PC-9 (cell line): ENCODE results near the gene FCN1. TPM values are rescaled to one million over a fixed set of nuclear protein-coding genes. Genes with fewer than 3 reads are reported as not detected.

Experiments
- BruUV-seq: library from RNA; stranded (reverse); fragments of 400-500 nt; replicated peaks from 2 replicates; lab custom pipeline; 2021; lab: Mats Ljungman, UMichigan
- CTCF ChIA-PET: fragments of 300-600 bp; sonication (Branson Sonifier 250); formaldehyde crosslinking; loops from one replicate; lab custom pipeline; 2022; ENCODE audit warnings: antibody characterized with exemption; lab: Charles Lee
- POLR2A ChIA-PET: fragments of 300-600 bp; sonication (Branson Sonifier 250); formaldehyde crosslinking; loops from one replicate; lab custom pipeline; 2022; ENCODE audit warnings: antibody characterized with exemption; ENCODE audit not compliant: unreplicated experiment; lab: Charles Lee
- DNase-seq, 2 experiments: peaks; one replicate each; pipeline versions ENCODE4 v3.0.0 to v3.0.0-alpha.2; 2015 to 2022; ENCODE audit warnings: mixed read lengths in 1 of 2
- H2AFZ ChIP-seq: fragments of 200-600 bp; sonication (generic); 2 replicates; pipeline ENCODE4 v1.8.1; 2017; ENCODE audit warnings: antibody characterized with exemption
- H3F3A ChIP-seq: fragments of 200-600 bp; sonication (generic); 2 replicates; pipeline ENCODE4 v1.8.1; 2017; ENCODE audit warnings: antibody characterized with exemption, mild to moderate bottlenecking, low read depth; ENCODE audit not compliant: insufficient read depth
- H3K27ac ChIP-seq: fragments of 200-600 bp; sonication (generic); 2 replicates; pipeline ENCODE4 v1.6.1; 2016; ENCODE audit warnings: mixed run types
- H3K27me3 ChIP-seq: fragments of 200-600 bp; sonication (generic); 2 replicates; pipeline ENCODE4 v1.6.1; 2016; ENCODE audit warnings: low read depth, mixed run types; ENCODE audit not compliant: insufficient read depth
- H3K36me3 ChIP-seq: fragments of 200-600 bp; sonication (generic); 2 replicates; pipeline ENCODE4 v1.6.1; 2016; ENCODE audit warnings: low read depth, mixed run types
- H3K4me1 ChIP-seq: fragments of 200-600 bp; sonication (generic); replicated peaks from 2 replicates; pipeline ENCODE4 v1.6.1; 2016; ENCODE audit warnings: mixed run types; ENCODE audit not compliant: insufficient read depth
- H3K4me2 ChIP-seq: fragments of 200-600 bp; sonication (generic); 2 replicates; pipeline ENCODE4 v1.6.1; 2017; ENCODE audit warnings: mixed run types
- H3K4me3 ChIP-seq: fragments of 200-600 bp; sonication (generic); 2 replicates; pipeline ENCODE4 v1.6.1; 2016; ENCODE audit warnings: mixed run types
- H3K79me2 ChIP-seq: fragments of 200-600 bp; sonication (generic); 2 replicates; pipeline ENCODE4 v1.6.1; 2017; ENCODE audit warnings: low read depth, mixed run types
- H3K9me2 ChIP-seq: fragments of 200-600 bp; sonication (generic); 2 replicates; pipeline ENCODE4 v1.8.1; 2017; ENCODE audit warnings: mild to moderate bottlenecking; ENCODE audit not compliant: insufficient read depth
- H3K9me3 ChIP-seq: fragments of 200-600 bp; sonication (generic); 2 replicates; pipeline ENCODE4 v1.8.1; 2016; ENCODE audit warnings: low read depth; ENCODE audit not compliant: insufficient read depth
- H4K20me1 ChIP-seq: fragments of 200-600 bp; sonication (generic); 2 replicates; pipeline ENCODE4 v1.8.1; 2017; ENCODE audit not compliant: insufficient read depth
- EZH2 ChIP-seq: fragments of 200-600 bp; sonication (generic); IDR thresholded peaks from 2 replicates; pipeline ENCODE4 v1.8.0; 2017; ENCODE audit warnings: antibody characterized with exemption, low read depth
- intact Hi-C: fragments of 100-400 bp; cut with micrococcal nuclease; formaldehyde crosslinking; loops from one replicate; pipeline ENCODE4 v1.10.0; 2022; ENCODE audit not compliant: unreplicated experiment
- total RNA-seq: library from RNA; stranded (reverse); gene quantifications from 2 replicates; pipeline ENCODE4 v1.2.3, GENCODE V29; 2021
- TF ChIP-seq, protein P1 (sequence below): fragments of 200-600 bp; sonication (generic); conservative IDR thresholded peaks from 2 replicates; pipeline ENCODE4 v1.6.1; 2017; ENCODE audit warnings: mixed run types, antibody characterized with exemption, mild to moderate bottlenecking, moderate library complexity

FCN1 gene
- total RNA-seq, 1 experiment from 2014 or later, result not detected

DNA sequence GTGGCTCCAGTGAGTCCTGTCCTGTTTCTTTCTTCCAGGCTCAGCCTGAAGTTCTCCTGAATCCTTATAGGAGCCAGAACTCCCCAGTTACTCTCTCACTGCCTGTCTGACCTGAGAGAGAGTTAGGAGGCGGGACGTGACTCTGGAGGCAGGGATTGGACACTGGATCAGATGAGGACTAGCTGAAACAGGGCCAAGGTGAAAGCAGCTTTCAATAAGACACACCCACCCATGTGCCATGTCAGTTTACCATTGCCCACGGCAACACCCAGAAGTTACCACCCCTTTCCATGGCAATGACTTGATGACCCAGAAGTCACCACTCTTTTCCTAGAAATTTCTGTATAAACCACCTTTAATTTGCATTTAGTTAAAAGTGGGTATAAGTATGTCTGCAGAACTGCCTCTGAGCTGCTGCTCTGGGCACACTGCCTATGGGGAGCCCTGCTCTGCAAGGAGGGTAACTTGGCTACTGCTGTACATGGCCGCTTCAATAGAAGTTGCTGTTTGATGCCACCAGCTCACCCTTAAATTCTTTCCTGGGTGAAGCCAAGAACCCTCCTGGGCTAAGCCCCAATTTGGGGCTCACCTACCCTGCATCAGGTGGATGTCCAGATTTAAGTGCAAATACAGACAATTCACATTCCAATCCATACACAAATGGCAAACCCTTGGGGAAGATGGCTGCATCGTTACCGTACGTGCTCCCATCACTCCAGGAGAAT lies 23.4 kb downstream of the FCN1 start:
- BruUV-seq, result no TSS peak
- Histone ChIP-seq H3K9me3 (peaks cover 6% of the 10 kb centered on the region; the same call in 1 of the 2 replicates), H3F3A (no peaks in the 10 kb centered on the region), H3K36me3 (no peaks in the 10 kb centered on the region), H3K79me2 (no peaks in the 10 kb centered on the region), H3K27ac (no peak overlapping the region), H3K27me3 (peaks cover 94% of the 10 kb centered on the region), H3K9me2 (no peaks in the 10 kb centered on the region), H3K4me2 (no peak overlapping the region), H4K20me1 (no peaks in the 10 kb centered on the region), H3K4me3 (no peak overlapping the region), H3K4me1 (no peaks in the 10 kb centered on the region), H2AFZ (no peak overlapping the region)
- POLR2A ChIA-PET, result no interaction called here
- intact Hi-C loops, result no loop called here
- no peak for TF ChIP-seq EZH2
- TF ChIP-seq, protein P1, sequence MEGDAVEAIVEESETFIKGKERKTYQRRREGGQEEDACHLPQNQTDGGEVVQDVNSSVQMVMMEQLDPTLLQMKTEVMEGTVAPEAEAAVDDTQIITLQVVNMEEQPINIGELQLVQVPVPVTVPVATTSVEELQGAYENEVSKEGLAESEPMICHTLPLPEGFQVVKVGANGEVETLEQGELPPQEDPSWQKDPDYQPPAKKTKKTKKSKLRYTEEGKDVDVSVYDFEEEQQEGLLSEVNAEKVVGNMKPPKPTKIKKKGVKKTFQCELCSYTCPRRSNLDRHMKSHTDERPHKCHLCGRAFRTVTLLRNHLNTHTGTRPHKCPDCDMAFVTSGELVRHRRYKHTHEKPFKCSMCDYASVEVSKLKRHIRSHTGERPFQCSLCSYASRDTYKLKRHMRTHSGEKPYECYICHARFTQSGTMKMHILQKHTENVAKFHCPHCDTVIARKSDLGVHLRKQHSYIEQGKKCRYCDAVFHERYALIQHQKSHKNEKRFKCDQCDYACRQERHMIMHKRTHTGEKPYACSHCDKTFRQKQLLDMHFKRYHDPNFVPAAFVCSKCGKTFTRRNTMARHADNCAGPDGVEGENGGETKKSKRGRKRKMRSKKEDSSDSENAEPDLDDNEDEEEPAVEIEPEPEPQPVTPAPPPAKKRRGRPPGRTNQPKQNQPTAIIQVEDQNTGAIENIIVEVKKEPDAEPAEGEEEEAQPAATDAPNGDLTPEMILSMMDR, result no peak
- CTCF ChIA-PET, result interaction anchor here (0.6 kb wide), 1 partner anchor 141 kb away, joined by 5 read pairs; no protein-coding TSS in a partner anchor
- no peak for DNase-seq

DNA sequence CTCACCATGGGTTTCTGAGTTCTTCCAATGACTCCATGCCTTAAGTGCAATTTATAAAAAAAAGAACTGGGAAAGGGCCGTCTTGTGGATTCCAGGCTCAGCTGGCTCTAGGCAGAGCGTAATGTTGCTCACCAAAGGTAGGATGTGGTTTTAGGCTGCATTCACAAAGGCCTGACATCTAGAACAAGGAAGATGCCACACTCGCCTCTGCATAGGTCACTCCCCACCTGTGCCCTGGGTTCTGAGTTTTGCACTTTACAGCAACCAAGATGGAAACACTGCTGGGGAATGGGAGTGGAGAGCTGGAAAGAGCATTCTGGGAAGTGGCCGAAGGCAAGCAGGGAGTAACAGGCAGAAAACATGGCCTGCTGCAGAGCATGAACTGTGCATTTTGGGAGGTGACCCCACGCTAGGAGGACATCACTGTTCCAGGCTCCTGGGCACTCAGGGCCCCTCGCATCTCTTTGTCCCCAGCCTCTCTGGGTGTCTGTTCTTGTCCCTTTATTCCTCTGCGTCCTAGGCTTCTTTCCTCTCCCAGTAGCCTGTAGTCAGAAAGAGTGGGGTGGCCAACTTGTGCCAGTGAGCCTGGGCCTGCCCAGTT lies 24.8 kb downstream of the FCN1 start:
- Histone ChIP-seq H4K20me1 (no peaks in the 10 kb centered on the region), H3K4me3 (no peak overlapping the region), H3K9me2 (no peaks in the 10 kb centered on the region), H3K36me3 (no peaks in the 10 kb centered on the region), H3K4me1 (no peaks in the 10 kb centered on the region), H3F3A (no peaks in the 10 kb centered on the region), H3K27me3 (peaks cover 94% of the 10 kb centered on the region), H3K9me3 (no peaks in the 10 kb centered on the region), H3K4me2 (no peak overlapping the region), H3K27ac (no peak overlapping the region), H2AFZ (no peak overlapping the region), H3K79me2 (no peaks in the 10 kb centered on the region)
- CTCF ChIA-PET, result no interaction called here
- BruUV-seq, result no TSS peak
- intact Hi-C loops, result no loop called here
- no peak for DNase-seq
- POLR2A ChIA-PET, result no interaction called here
- TF ChIP-seq, protein P1, result no peak
- TF ChIP-seq EZH2, result no peak

DNA sequence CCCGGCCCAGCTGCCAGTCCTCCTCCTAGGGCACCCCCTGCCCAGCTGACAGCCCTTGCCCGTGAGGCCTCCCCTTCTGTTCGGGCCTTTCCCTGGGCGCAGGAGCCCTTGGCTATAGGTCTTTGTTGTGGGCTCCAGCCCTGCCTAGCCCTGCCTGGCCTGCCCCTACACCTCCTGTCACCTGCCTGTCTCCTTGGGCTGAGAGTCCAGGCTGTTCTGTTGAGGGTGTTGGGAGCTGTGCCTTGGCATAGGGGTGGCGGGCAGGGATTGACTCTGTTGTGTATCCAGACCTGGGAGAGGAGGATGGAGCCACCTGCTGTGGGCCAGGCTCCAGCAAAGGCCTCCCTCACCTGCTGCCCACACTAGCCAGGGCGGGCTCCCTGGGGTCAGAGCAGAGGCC lies 25.5 kb downstream of the FCN1 start:
- Histone ChIP-seq H3K79me2 (no peaks in the 10 kb centered on the region), H4K20me1 (no peaks in the 10 kb centered on the region), H3K27me3 (peaks cover 94% of the 10 kb centered on the region), H3K9me3 (no peaks in the 10 kb centered on the region), H3K9me2 (no peaks in the 10 kb centered on the region), H3K4me2 (no peak overlapping the region), H3K4me1 (no peaks in the 10 kb centered on the region), H3K36me3 (no peaks in the 10 kb centered on the region), H3K4me3 (no peak overlapping the region), H2AFZ (no peak overlapping the region), H3F3A (no peaks in the 10 kb centered on the region), H3K27ac (no peak overlapping the region)
- DNase-seq, result no peak
- BruUV-seq, result no TSS peak
- CTCF ChIA-PET, result no interaction called here
- intact Hi-C loops, result no loop called here
- TF ChIP-seq, protein P1, result no peak
- no peak for TF ChIP-seq EZH2
- POLR2A ChIA-PET, result no interaction called here
